BJ (cell line): ENCODE results near the gene RAB35. TPM values are rescaled to one million over a fixed set of nuclear protein-coding genes. Genes with fewer than 3 reads are reported as not detected.
"Not testable (repeated sequence)": the region's sequence is repeated elsewhere in the genome, so short reads cannot be mapped to it uniquely, and the experiment has no call there.

ENCODE experiments used
- CTCF ChIA-PET: fragments of 350-600 bp; formaldehyde crosslinking; extraction: SDS; loops from one replicate; lab custom pipeline; 2021; ENCODE audit warnings: antibody characterized with exemption, inconsistent platforms; lab: Yijun Ruan, JAX
- POLR2A ChIA-PET: fragments of 300-600 bp; sonication (Branson Sonifier 250); formaldehyde crosslinking; extraction: SDS; loops from one replicate; lab custom pipeline; 2021; ENCODE audit warnings: antibody characterized with exemption; lab: Charles Lee
- DNase-seq: peaks from one replicate; pipeline ENCODE4 v3.0.0-alpha.2; 2011; ENCODE audit warnings: low read depth
- H3K27me3 ChIP-seq: 2 replicates; pipeline ENCODE4 v1.6.0; 2011; ENCODE audit warnings: low read length; ENCODE audit not compliant: control insufficient read depth, insufficient read depth
- H3K36me3 ChIP-seq: 2 replicates; pipeline ENCODE4 v1.5.1; 2011; ENCODE audit warnings: low read length; ENCODE audit not compliant: control insufficient read depth, insufficient read depth
- H3K4me3 ChIP-seq: 2 replicates; pipeline ENCODE4 v1.5.1; 2011; ENCODE audit warnings: low read depth, mild to moderate bottlenecking, control low read depth, low read length
- polyA plus RNA-seq: library from polyadenylated mRNA; depleted of rRNA; stranded (reverse); fragments of >200 nt; gene quantifications from 2 replicates; pipeline ENCODE4 v1.2.3, GENCODE V29; 2011; rRNA removed
- small RNA-seq: library from RNA; depleted of rRNA; stranded (forward); fragments of <200 nt; gene quantifications from one replicate; pipeline ENCODE3, GENCODE V24; 2012; ENCODE audit warnings: low replicate concordance, low read depth; ENCODE audit not compliant: insufficient read length
- TF ChIP-seq, protein P1 (sequence below): IDR thresholded peaks from 2 replicates; pipeline ENCODE4 v1.5.1; 2011; ENCODE audit warnings: low read depth, mild to moderate bottlenecking, control low read depth, inconsistent platforms, low read length, moderate library complexity; ENCODE audit not compliant: insufficient read depth

RAB35 gene
- polyA plus RNA-seq, 1 experiment, result 50.3 TPM

DNA sequence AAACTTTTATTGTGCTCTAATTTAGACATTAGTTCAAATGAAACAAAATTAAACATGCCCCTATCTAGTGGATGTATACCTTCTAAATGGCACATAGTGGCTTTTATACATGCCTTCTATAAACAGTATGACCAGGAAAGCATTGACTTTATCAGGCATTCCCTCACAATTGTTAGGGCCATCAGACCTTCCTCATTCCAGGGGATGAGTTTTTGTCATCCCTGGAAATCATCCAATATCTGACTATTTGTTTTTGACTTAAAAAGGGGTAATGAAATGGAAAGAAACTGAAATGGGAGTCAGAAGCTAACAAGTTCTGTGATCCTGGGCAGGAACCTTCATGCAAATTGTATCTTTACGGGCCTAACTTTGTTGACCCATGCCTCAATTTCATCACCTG lies 69.5 kb downstream of the RAB35 start:
- TF ChIP-seq, protein P1, sequence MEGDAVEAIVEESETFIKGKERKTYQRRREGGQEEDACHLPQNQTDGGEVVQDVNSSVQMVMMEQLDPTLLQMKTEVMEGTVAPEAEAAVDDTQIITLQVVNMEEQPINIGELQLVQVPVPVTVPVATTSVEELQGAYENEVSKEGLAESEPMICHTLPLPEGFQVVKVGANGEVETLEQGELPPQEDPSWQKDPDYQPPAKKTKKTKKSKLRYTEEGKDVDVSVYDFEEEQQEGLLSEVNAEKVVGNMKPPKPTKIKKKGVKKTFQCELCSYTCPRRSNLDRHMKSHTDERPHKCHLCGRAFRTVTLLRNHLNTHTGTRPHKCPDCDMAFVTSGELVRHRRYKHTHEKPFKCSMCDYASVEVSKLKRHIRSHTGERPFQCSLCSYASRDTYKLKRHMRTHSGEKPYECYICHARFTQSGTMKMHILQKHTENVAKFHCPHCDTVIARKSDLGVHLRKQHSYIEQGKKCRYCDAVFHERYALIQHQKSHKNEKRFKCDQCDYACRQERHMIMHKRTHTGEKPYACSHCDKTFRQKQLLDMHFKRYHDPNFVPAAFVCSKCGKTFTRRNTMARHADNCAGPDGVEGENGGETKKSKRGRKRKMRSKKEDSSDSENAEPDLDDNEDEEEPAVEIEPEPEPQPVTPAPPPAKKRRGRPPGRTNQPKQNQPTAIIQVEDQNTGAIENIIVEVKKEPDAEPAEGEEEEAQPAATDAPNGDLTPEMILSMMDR, result no peak
- Histone ChIP-seq H3K27me3 (no peaks in the 10 kb centered on the region; the same call in 1 of the 2 replicates), H3K36me3 (no peaks in the 10 kb centered on the region), H3K4me3 (no peak overlapping the region)
- ChIA-PET CTCF (interaction anchor here (0.7 to 1.6 kb wide), 2 partner anchors 19 to 40 kb away, joined by 3 read pairs; no protein-coding TSS in a partner anchor), POLR2A (no interaction called here)
- DNase-seq, result no peak

DNA sequence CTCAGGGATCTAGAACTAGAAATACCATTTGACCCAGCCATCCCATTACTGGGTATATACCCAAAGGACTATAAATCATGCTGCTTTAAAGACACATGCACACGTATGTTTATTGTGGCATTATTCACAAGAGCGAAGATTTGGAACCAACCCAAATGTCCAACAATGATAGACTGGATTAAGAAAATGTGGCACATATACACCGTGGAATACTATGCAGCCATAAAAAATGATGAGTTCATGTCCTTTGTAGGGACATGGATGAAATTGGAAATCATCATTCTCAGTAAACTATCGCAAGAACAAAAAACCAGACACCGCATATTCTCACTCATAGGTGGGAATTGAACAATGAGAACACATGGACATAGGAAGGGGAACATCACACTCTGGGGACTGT lies 71.2 kb downstream of the RAB35 start:
- CTCF ChIA-PET, H3K27me3 ChIP-seq, H3K36me3 ChIP-seq, DNase-seq, POLR2A ChIA-PET, H3K4me3 ChIP-seq: not testable (repeated sequence)

Small RNAs within 50 kb of the gene (small RNA-seq; reads per million reads assigned to genes)
- gene AC004812.1, result not detected
- not detected for gene MIR4498

Other genes with a start within 250 kb of the RAB35 start
- gene CIT, start 239.4 kb downstream of the RAB35 start, polyA plus RNA-seq, result 12.8 and 14.5 TPM in 2 replicates
- gene BICDL1, start 127.5 kb downstream of the RAB35 start, polyA plus RNA-seq, result 0.02 TPM in 2 replicates
- 33.7 and 59.7 TPM in 2 replicates for gene GCN1, start 78.0 kb upstream of the RAB35 start, polyA plus RNA-seq
- gene RPLP0, start 84.4 kb upstream of the RAB35 start, polyA plus RNA-seq, result 5,978 and 8,955 TPM in 2 replicates
- 23.9 and 41.8 TPM in 2 replicates for gene PXN, start 149.0 kb upstream of the RAB35 start, polyA plus RNA-seq
- gene RNU4-2, start 175.2 kb upstream of the RAB35 start, polyA plus RNA-seq, result not detected in 2 replicates
- not detected in 2 replicates for gene RNU4-1, start 176.5 kb upstream of the RAB35 start, polyA plus RNA-seq
- 1.2 and 1.5 TPM in 2 replicates for gene SIRT4, start 185.6 kb upstream of the RAB35 start, polyA plus RNA-seq
- gene PLA2G1B, start 211.0 kb upstream of the RAB35 start, polyA plus RNA-seq, result not detected in 2 replicates